Endodermal cell (in vitro differentiated cells): ENCODE measurements around the gene ELAC1. TPM values are rescaled to one million over a fixed set of nuclear protein-coding genes. Genes with fewer than 3 reads are reported as not detected.

ENCODE experiments used
- DNase-seq: peaks from one replicate; pipeline ENCODE4 v3.0.0-alpha.2; 2017
- H3K27ac ChIP-seq: 2 replicates; pipeline ENCODE4 v1.5.1; 2013; ENCODE audit warnings: mild to moderate bottlenecking, low read depth, low read length, moderate library complexity
- H3K27me3 ChIP-seq: 2 replicates; pipeline ENCODE4 v1.6.1; 2013; ENCODE audit warnings: mild to moderate bottlenecking, low read length, moderate library complexity; ENCODE audit not compliant: insufficient read depth, control insufficient read depth, poor library complexity, severe bottlenecking
- H3K36me3 ChIP-seq: 2 replicates; pipeline ENCODE4 v1.7.0; 2013; ENCODE audit warnings: mild to moderate bottlenecking, low read length, moderate library complexity; ENCODE audit not compliant: control insufficient read depth, insufficient read depth
- H3K4me1 ChIP-seq: one replicate; pipeline ENCODE4 v1.7.0; 2013; ENCODE audit warnings: low read length; ENCODE audit not compliant: control insufficient read depth, insufficient read depth
- H3K4me3 ChIP-seq: 2 replicates; pipeline ENCODE4 v1.5.1; 2013; ENCODE audit warnings: mild to moderate bottlenecking, low read length, moderate library complexity
- H3K9ac ChIP-seq: 2 replicates; pipeline ENCODE4 v1.6.1; 2013; ENCODE audit warnings: mild to moderate bottlenecking, low read length, moderate library complexity; ENCODE audit not compliant: poor library complexity, severe bottlenecking; ENCODE audit errors: extremely low read depth
- H3K9me3 ChIP-seq: 2 replicates; pipeline ENCODE4 v1.6.1; 2013; ENCODE audit warnings: mild to moderate bottlenecking, low read length, moderate library complexity; ENCODE audit not compliant: control insufficient read depth
- H3K27ac Mint-ChIP-seq: 2 replicates; pipeline ENCODE4 v1.8.0; 2020; ENCODE audit warnings: mixed read lengths
- H3K27me3 Mint-ChIP-seq: 2 replicates; pipeline ENCODE4 v1.8.0; 2021; ENCODE audit warnings: mild to moderate bottlenecking, mixed read lengths; ENCODE audit not compliant: insufficient read depth
- H3K36me3 Mint-ChIP-seq: 2 replicates; pipeline ENCODE4 v1.8.0; 2020; ENCODE audit warnings: low read depth, mixed read lengths
- H3K4me1 Mint-ChIP-seq: 2 replicates; pipeline ENCODE4 v1.8.0; 2020; ENCODE audit warnings: mixed read lengths
- H3K4me3 Mint-ChIP-seq: 2 replicates; pipeline ENCODE4 v1.8.0; 2020; ENCODE audit warnings: mild to moderate bottlenecking, moderate library complexity, mixed read lengths
- H3K9me3 Mint-ChIP-seq: 2 replicates; pipeline ENCODE4 v1.8.0; 2020; ENCODE audit warnings: mild to moderate bottlenecking, mixed read lengths
- WGBS, 2 experiments: methylation state at CpG; one replicate each; pipeline versions ENCODE4 v1.1.5 to v1.1.7; 2013; ENCODE audit warnings: missing lambda C conversion rate in 2 of 2, mixed read lengths in 1 of 2; ENCODE audit not compliant: insufficient coverage in 1 of 2, insufficient read length in 1 of 2; 5-methylcytosine and 5-hydroxymethylcytosine counted together
- total RNA-seq, 2 donors: library from RNA; stranded (reverse); fragmentation: NEBNext Ultra II Directional in 1 of 2; extraction: Animal tissue kit (Norgen Biotek cat#: 25700) in 1 of 2; gene quantifications; 2 replicates in 1 of 2; 3 replicates in 1 of 2; pipeline ENCODE4 v1.2.1, GENCODE V29; 2021
- TF ChIP-seq, protein P1 (sequence below): fragments of 200-600 bp; sonication (generic); conservative IDR thresholded peaks from 2 replicates; pipeline ENCODE4 v1.5.0; 2021; ENCODE audit warnings: antibody characterized with exemption, mild to moderate bottlenecking

The ELAC1 gene
- total RNA-seq, 2 donors from 2014 or later, result 5.1 to 7.4 TPM

DNA sequence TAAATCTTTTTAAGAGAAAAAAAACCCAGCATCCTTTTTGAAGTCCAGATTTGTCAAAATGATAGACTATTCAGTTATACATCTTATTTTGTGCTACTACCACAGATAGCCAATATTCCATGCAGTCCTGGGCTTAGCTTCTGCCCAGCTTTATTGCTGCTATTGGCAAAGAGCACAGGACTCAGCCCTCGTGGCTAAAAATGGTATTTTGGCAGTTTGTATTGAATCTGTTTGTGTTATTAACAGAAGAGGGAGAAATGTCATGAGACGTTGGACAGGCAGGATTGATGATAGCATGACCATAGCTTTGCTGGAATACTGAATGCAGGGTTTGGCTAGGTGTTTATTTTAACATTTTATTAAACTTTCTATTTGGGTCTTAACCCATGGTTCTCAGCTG lies 19.4 kb downstream of the ELAC1 start:
- no peak overlapping the region for H3K9ac ChIP-seq
- DNase-seq, result no peak
- H3K9me3 Mint-ChIP-seq, result no peaks in the 10 kb centered on the region

DNA sequence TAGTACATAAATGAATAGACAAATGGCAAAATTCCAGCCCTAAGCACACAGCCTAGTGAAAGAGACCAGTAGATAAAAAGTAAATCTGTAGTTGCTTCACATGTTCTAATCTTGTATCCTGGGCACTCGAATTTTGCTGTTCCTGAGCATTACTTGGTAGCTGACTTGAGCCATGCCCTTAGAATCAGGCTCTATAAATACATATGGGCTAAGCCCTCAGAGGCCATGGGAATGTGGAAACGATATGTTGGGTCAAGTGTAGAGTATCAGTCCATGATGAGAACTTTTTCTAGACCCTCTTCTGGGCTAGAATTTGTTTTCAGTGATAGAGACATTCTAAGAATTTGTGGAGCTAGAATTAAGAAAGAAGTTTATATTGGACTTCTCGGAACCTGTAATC lies 21.9 kb downstream of the ELAC1 start:
- peaks cover 5% of the 10 kb centered on the region for H3K36me3 Mint-ChIP-seq
- Histone ChIP-seq H3K4me1 (peaks cover 5% of the 10 kb centered on the region), H3K36me3 (no peaks in the 10 kb centered on the region), H3K27me3 (no peaks in the 10 kb centered on the region), H3K9ac (no peak overlapping the region), H3K4me3 (no peak overlapping the region), H3K27ac (no peak overlapping the region), H3K9me3 (no peaks in the 10 kb centered on the region)
- TF ChIP-seq, protein P1, sequence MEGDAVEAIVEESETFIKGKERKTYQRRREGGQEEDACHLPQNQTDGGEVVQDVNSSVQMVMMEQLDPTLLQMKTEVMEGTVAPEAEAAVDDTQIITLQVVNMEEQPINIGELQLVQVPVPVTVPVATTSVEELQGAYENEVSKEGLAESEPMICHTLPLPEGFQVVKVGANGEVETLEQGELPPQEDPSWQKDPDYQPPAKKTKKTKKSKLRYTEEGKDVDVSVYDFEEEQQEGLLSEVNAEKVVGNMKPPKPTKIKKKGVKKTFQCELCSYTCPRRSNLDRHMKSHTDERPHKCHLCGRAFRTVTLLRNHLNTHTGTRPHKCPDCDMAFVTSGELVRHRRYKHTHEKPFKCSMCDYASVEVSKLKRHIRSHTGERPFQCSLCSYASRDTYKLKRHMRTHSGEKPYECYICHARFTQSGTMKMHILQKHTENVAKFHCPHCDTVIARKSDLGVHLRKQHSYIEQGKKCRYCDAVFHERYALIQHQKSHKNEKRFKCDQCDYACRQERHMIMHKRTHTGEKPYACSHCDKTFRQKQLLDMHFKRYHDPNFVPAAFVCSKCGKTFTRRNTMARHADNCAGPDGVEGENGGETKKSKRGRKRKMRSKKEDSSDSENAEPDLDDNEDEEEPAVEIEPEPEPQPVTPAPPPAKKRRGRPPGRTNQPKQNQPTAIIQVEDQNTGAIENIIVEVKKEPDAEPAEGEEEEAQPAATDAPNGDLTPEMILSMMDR, result no peak
- H3K27ac Mint-ChIP-seq, result no peak overlapping the region
- WGBS, 2 experiments, result 91 to 100% methylated on average over 3 of the region's 3 CpGs
- no peaks in the 10 kb centered on the region for H3K9me3 Mint-ChIP-seq
- DNase-seq, result no peak
- no peak overlapping the region for H3K4me3 Mint-ChIP-seq
- no peaks in the 10 kb centered on the region for H3K27me3 Mint-ChIP-seq
- peaks cover 18% of the 10 kb centered on the region for H3K4me1 Mint-ChIP-seq

More for the DNA sequence above, 19.4 kb downstream of the ELAC1 start:
- H3K36me3 Mint-ChIP-seq, result peaks cover 16% of the 10 kb centered on the region
- no peak overlapping the region for H3K4me3 ChIP-seq
- TF ChIP-seq, protein P1, result no peak
- H3K27ac Mint-ChIP-seq, result no peak overlapping the region
- no peak overlapping the region for H3K27ac ChIP-seq
- no peak overlapping the region for H3K4me3 Mint-ChIP-seq
- WGBS, 2 experiments, result 93 to 100% methylated on average over 1 to 2 of the region's 2 CpGs
- H3K36me3 ChIP-seq, result no peaks in the 10 kb centered on the region
- peaks cover 5% of the 10 kb centered on the region for H3K4me1 ChIP-seq
- peaks cover 11% of the 10 kb centered on the region for H3K4me1 Mint-ChIP-seq
- H3K27me3 Mint-ChIP-seq, result no peaks in the 10 kb centered on the region
- H3K27me3 ChIP-seq, result no peaks in the 10 kb centered on the region
- no peaks in the 10 kb centered on the region for H3K9me3 ChIP-seq

DNA sequence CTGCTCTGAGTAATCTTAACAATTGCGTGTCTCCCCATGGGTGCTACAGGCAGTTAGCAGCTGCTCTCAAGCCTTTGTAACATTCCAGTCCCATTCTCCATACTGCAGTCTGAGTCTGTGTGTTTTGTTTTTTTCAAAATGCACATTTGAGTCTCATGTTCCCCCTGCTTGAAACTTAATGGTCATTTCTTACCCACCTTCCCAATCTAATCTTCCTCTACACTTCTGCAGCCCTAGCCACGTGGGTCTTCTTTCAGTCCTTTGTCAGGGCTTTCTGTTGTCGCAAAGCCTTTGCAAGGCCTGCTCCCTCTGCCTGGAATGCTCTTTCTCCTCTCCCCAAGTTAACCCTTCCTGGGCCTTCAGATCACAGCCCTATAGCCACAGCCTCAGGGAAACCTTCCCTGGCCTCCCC lies 24.5 kb downstream of the ELAC1 start:
- H3K36me3 ChIP-seq, result no peaks in the 10 kb centered on the region
- Mint-ChIP-seq H3K9me3 (peaks cover 3% of the 10 kb centered on the region), H3K4me1 (peaks cover 18% of the 10 kb centered on the region), H3K27ac (peak overlapping the region; percentile 94), H3K36me3 (no peaks in the 10 kb centered on the region), H3K27me3 (no peaks in the 10 kb centered on the region), H3K4me3 (peak overlapping the region; percentile 5)
- peak overlapping the region; percentile 54 for H3K27ac ChIP-seq
- no peak overlapping the region for H3K4me3 ChIP-seq
- 0 to 17% methylated on average over 2 to 3 of the region's 3 CpGs for WGBS, 2 experiments
- TF ChIP-seq, protein P1, result no peak
- peaks cover 14% of the 10 kb centered on the region for H3K9me3 ChIP-seq
- peak overlapping the region; percentile 28 for H3K9ac ChIP-seq
- peaks cover 5% of the 10 kb centered on the region for H3K4me1 ChIP-seq
- H3K27me3 ChIP-seq, result no peaks in the 10 kb centered on the region
- DNase-seq, result peak; percentile 82
